GM12864 (cell line): Measurements from ENCODE around the gene TRIO.

Experiments
- DNase-seq: peaks from one replicate; pipeline ENCODE4 v3.0.0-alpha.2; 2011; ENCODE audit warnings: low read depth
- H3K4me3 ChIP-seq: 2 replicates; pipeline ENCODE4 v1.5.1; 2011; ENCODE audit warnings: mild to moderate bottlenecking, low read depth, low read length, control low read depth
- TF ChIP-seq, protein P1 (sequence below): IDR thresholded peaks from 2 replicates; pipeline ENCODE4 v1.5.1; 2011; ENCODE audit warnings: low read depth, mild to moderate bottlenecking, moderate library complexity, low read length, control low read depth, inconsistent platforms; ENCODE audit errors: missing control alignments

Gene TRIO

DNA sequence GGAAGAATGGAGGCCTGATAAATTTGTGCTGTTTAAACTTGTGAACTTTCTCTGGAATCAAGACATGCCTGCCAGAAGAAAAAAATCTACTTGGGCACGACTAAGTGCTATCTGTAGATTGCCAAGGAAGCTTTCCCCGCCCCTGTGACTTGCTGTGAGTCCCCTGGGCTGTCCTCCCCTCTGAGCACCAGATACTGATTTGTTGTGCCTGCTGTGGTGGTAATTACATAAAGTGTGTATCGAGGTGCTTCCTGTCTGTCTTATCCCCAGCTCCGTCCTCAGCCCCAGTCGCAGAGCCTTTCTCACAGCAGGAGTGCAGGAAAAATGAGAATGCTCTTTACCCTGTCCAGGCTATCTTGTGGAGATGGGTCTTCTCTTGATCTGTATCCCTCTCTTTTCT lies 53.9 kb downstream of the TRIO start:
- TF ChIP-seq, protein P1, sequence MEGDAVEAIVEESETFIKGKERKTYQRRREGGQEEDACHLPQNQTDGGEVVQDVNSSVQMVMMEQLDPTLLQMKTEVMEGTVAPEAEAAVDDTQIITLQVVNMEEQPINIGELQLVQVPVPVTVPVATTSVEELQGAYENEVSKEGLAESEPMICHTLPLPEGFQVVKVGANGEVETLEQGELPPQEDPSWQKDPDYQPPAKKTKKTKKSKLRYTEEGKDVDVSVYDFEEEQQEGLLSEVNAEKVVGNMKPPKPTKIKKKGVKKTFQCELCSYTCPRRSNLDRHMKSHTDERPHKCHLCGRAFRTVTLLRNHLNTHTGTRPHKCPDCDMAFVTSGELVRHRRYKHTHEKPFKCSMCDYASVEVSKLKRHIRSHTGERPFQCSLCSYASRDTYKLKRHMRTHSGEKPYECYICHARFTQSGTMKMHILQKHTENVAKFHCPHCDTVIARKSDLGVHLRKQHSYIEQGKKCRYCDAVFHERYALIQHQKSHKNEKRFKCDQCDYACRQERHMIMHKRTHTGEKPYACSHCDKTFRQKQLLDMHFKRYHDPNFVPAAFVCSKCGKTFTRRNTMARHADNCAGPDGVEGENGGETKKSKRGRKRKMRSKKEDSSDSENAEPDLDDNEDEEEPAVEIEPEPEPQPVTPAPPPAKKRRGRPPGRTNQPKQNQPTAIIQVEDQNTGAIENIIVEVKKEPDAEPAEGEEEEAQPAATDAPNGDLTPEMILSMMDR = no peak
- no peak for DNase-seq
- H3K4me3 ChIP-seq = no peak overlapping the region

DNA sequence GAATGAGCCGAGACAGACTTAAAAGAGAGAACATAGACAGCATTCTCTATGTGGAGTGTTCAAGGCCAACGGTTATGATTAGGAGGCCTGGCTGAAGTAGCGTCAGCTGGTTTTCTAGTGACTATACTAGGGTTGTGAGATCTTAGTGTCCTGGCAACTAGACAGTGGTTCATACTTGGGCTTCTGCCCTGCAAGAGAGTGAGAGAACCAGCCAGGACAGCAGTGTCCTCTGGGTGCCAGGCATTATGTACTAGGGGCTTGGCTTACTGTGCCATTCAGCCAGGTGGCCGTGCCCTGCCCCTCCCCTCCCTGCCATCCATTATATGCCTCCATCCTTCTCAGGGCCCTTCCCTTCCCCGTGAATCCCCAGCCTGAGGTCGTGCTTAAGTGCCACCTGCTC lies 56.8 kb downstream of the TRIO start:
- TF ChIP-seq, protein P1 = no peak
- no peak for DNase-seq
- H3K4me3 ChIP-seq = no peak overlapping the region

- DNase-seq = no peak
- TF ChIP-seq, protein P1 = no peak
- no peak overlapping the region for H3K4me3 ChIP-seq
Measured at GRCh38 chr5:14200312-14200990, 57.3 kb downstream of the TRIO start.

GRCh38 chr5:14201325-14202045 lies 58.3 kb downstream of the TRIO start:
- DNase-seq = no peak
- H3K4me3 ChIP-seq = no peak overlapping the region
- TF ChIP-seq, protein P1 = no peak

- H3K4me3 ChIP-seq = no peak overlapping the region; the same call in 1 of the 2 replicates
- no peak for DNase-seq
- TF ChIP-seq, protein P1 = no peak
Measured at GRCh38 chr5:14202462-14202861, 59.3 kb downstream of the TRIO start.

GRCh38 chr5:14204011-14204670 lies 61.0 kb downstream of the TRIO start:
- no peak for DNase-seq
- TF ChIP-seq, protein P1 = no peak
- H3K4me3 ChIP-seq = peak overlapping the region; percentile 14
